Fibroblast of skin of right quadriceps (primary cell): ENCODE data around the gene MTCL1.

Experiments
- DNase-seq: peaks from one replicate; pipeline ENCODE4 v3.0.0-alpha.2; 2013

MTCL1 gene

GRCh38 chr18:8842506-8842905 lies 137.2 kb downstream of the MTCL1 start:
- DNase-seq, result no peak

DNA sequence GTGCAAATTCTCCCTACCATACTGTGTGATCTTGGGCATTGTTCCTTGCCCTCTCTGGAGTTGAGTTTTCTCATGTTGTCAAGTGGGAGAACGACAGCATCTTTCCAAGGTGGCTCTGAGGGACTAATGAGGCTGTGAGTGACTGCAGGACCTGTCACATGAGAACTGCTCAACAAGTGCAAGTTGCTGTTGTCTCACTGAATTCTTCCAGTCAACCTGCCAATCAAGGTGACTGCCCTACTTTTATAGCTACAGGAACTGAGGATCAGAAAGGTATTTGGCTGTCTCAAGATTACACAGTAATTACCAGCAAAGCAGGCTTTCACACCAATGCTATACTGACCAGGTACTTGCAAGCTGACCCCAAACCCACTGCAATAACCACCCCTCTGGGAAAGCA lies 137.6 kb downstream of the MTCL1 start:
- DNase-seq, result no peak

GRCh38 chr18:8844721-8845148 lies 139.4 kb downstream of the MTCL1 start:
- peak; percentile 69 for DNase-seq

GRCh38 chr18:8845506-8845905 lies 140.2 kb downstream of the MTCL1 start:
- peak; percentile 29 for DNase-seq

DNA sequence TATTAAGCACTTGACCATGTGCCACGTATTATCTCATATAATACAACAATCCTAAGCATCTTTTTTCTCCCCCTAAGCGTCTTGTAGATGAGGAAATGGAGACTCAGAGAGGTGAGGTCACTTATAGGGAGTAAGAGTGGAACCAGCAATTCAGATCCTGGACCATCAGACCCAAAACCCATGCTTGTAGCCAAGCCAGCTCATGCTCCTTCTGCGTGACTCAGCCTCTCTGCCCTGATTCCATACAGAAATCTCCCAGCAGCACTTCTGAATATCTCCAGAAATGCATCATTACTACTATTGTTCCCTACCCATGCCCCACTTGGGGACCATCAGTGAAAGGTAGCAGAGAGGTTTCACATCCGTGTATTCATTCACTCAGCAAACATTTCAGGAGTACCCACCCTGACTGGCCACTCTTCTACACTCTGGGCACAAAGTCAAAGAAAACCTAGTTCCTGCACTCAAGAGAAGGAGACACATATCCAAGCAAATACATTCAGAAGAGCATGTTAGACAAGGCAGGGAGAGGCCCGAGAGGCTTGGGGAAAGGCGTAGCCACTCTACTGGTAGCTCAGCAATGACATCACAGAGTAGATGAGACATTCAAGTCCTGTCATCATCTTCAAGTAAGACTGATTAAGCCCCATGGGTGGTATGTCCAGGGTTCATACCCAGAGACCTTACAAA lies 141.9 kb downstream of the MTCL1 start:
- DNase-seq, result no peak

DNA sequence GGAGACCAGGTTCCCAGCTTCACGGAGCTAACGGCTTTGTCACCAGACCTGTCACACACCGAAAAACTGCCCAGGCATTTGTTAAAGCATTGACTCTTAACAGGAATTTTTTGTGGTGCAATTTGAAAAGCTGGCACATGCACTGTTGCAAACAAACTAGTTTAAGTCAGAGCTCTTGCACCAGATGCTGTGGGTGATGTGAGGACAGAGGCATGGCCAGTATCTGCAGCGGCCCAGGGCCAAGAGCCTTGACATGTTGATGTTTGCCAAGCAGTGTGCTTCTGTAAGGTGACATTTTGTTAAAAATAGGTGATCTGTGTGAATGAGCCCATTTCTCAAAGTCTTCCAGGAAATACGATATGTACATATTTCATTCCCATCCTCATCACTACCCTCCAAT lies 142.5 kb downstream of the MTCL1 start:
- DNase-seq, result no peak

GRCh38 chr18:8848541-8848940 lies 143.2 kb downstream of the MTCL1 start:
- no peak for DNase-seq

GRCh38 chr18:8849696-8850095 lies 144.3 kb downstream of the MTCL1 start:
- peak; percentile 58 for DNase-seq

GRCh38 chr18:8851659-8852058 lies 146.3 kb downstream of the MTCL1 start:
- no peak for DNase-seq

- DNase-seq, result no peak
These were observed 149.2 kb downstream of the MTCL1 start for GRCh38 chr18:8854550-8854949.

- DNase-seq, result no peak
These were observed 149.6 kb downstream of the MTCL1 start for GRCh38 chr18:8854962-8855361.

DNA sequence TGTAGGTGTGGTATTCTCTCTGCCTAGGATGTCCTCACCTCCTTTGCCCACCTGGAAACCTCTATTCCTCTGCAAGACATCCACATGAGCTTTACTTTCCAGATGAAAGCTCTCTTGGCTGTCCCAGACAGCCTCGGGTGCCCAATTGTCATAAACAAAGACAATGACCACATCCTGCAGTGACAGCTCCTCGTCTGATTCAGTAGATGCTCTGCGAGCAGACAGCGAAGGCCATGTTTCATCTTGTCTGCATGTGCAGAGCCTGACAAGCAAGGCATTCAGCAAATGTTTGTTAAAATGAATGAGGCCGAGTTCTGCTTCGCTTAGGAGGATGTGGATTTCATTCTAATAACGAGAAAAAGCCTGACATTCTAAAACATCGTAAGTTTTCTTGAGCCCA lies 150.9 kb downstream of the MTCL1 start:
- DNase-seq, result no peak

DNA sequence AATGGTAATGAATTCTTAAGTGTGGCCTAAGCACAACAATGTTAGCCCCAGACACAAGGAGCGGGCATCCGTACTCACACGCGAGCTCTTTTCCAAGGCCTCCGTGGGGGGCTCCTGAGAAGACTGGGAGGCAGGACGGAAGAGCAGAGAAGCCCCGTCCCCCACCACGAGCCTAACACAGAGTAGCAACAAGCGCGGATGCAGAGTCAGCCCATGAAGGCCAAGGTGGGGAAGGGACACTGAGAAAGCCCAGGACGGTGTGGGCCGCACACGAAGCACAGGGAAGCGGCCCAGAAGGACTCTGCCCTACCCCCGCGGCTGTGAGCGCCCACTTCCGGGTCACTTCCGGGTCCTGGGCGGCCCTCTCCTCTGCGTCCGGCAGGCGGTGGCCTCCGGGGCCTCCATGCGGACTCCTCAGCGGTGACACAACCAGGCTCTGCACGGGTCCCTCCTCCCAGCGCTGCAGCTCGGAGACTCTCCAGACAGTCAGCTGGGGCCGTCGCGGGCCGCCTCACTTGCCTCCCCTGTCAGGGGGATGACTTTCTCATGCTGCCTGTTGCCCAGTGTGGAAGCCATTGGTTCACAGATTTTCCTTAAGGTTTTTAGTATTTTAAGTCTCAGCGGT lies 151.5 kb downstream of the MTCL1 start:
- DNase-seq, result no peak

DNA sequence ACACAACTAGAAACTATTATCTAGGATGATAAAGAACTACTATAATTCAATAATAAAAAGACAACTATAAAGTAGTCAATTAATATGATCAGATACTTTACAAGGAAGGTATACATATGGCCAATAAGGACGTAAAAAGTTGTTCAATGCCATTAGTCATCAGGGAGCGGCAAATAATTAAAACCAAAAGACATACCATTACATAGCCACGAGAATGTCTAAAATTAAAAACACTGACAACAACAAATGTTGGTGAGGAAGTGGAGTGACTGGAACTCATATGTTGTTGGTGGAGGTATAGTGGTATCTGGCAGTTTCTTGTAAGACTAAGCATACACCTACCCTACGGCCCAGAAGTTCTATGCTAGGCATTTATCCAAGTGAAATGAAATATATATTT lies 152.4 kb downstream of the MTCL1 start:
- no peak for DNase-seq

- DNase-seq, result peak; percentile 97
These were observed 153.6 kb downstream of the MTCL1 start for GRCh38 chr18:8858888-8859511.

GRCh38 chr18:8860845-8861642 lies 155.7 kb downstream of the MTCL1 start:
- no peak for DNase-seq

DNA sequence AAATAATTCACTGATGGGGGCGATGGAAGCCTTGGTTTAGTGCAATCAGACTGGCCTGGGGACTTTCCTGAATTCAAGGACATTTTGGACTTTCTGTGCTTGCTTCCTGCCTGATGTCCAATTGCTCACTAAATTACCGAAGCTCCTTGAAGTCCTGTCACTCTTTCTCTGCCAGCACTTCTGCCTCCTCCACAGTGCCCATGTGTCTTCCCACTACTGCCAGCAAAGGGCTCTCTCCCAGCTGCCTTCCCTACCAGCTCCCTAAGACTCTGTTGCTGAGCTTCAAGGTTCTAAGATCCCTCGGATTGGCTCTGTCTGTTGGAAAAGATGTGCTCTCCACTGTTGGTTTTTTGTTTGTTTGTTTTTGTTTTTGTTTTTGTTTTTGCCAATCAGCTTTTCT lies 158.1 kb downstream of the MTCL1 start:
- DNase-seq, result no peak

DNA sequence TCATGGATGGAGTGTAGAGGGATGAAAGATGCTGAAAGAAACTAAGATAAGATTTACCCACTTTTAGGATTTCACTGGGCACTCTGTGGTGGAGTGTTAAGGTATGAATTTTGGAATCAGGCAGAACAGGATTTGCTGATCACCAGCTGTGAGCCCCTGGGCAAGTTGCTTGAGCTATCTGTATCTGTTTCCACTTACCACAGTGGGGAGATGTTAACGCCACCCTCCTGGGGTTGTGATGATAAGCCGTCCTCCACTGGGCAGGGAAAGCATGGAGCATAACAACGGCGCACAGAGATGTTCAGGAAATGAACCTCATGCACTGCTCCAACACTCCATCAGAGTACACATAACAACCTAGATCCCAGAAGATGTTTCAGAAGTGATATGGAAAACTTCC lies 160.6 kb downstream of the MTCL1 start:
- DNase-seq, result no peak

DNA sequence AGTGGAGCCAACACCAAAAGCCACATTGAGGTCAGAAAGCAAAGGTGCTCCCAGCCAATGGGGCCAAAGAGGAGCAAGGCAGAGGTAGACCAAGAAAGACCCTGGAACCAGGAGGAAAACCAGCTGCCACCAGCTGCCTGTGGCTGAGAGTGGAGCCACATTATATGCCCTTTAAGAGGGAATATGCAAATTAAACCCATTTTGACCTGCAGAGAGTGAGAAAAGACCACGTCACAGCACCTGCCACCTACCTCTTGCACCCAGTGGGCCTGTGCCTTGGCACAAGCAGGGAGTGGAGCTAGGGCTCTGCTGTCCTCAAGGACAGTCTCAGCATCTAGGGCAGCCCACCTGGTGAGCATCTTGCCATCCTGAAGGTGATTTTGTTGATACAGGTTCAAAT lies 161.3 kb downstream of the MTCL1 start:
- DNase-seq, result no peak

GRCh38 chr18:8868276-8868675 lies 162.9 kb downstream of the MTCL1 start:
- DNase-seq, result no peak

- no peak for DNase-seq
These were observed 163.5 kb downstream of the MTCL1 start for GRCh38 chr18:8868779-8869415.

- no peak for DNase-seq
These were observed 164.3 kb downstream of the MTCL1 start for GRCh38 chr18:8869696-8870095.

DNA sequence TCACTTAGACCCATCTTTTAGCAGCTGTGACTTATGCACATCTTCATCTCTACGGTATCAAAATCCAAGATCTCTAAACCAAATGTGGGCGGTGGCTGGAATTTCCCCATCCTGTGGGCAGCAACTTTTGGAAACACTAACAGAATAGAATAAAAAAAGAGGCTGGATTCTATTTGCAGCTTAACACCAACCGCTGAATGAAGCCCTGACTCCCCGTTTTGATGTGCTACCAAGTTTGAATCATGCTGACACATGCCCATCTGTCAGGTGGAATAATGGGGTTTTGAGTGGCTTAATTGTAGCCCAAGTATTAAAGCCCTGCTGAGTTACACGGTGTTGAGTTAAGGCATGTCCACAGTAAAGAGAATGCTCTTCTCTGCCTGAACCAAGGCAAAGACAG lies 165.2 kb downstream of the MTCL1 start:
- DNase-seq, result no peak
